Right hindlimb (tissue), 1 donor: ENCODE measurements around the gene HOXD13.

Experiments
- DNase-seq: peaks from one replicate; pipeline ENCODE4 v3.0.0-alpha.2; 2018

HOXD13 gene

DNA sequence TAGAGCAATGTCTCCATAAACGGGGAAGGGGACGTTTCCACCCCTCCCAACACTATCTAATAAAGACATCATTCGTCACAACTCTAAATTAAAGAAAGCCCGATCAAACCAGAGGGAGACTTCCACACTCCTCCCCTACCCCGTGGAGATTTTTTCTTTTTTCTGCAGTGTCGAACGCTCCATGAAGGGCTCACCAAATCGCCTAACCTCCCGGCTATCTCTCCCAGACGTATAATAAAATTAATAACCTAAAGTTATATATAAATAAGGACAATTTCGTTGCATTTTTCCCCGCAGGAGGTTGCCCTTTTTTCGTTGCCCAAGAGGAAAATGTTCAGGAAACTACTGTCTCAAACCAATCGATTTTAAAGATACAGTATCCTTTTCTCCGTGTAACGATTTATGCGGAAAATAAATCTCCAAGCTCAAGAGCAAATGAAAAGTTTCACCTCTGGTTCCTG is 11.1 kb upstream of the HOXD13 start:
- no peak for DNase-seq

DNA sequence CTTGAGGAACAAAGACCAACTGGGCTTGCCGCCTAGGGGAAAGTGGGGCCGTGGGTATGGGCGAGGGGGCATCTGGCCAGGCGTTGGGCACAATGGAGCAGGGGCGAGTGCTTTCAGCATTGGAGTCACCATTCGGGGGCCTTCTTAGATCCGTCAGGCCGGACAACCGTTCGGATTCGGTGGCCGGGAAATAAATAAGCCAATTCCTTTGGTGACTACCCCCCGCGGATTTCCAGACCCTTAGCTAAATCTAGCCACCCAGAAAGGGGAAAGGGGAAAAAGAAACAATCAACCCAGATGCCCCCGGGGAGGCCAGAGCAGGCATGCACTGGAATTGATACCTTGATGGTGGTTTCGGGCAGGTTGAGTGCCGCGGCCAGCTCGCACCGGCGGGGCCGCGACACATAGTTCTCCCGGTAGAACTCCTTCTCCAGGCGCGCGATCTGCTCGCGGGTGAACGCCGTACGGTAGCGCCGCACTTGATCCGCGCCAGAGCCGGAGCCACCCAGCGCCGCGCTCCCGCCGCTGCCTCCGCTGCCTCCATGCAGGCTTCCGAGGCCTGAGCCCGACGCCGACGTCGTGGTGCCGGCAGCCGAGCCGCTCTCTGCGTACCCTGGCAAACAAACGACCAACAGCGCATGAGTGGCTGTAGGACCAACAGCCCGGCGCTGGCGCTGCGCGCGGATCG is 10.5 kb upstream of the HOXD13 start:
- peak; percentile 49 for DNase-seq

DNA sequence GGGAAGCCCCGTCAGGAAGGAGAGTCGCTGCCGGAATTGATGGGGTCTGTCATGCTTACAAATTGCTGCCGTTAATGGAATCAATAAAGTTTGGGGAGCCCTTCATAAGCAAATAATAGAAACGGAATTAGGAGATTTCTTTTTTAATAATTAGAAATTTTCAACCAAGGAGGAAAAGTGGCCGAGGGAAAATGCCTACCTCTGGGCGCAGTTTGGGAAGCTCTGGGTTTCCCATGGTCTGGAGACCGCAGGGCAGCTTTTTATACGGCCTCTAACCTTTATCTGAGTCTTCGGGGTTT is 10.0 kb upstream of the HOXD13 start:
- no peak for DNase-seq

DNA sequence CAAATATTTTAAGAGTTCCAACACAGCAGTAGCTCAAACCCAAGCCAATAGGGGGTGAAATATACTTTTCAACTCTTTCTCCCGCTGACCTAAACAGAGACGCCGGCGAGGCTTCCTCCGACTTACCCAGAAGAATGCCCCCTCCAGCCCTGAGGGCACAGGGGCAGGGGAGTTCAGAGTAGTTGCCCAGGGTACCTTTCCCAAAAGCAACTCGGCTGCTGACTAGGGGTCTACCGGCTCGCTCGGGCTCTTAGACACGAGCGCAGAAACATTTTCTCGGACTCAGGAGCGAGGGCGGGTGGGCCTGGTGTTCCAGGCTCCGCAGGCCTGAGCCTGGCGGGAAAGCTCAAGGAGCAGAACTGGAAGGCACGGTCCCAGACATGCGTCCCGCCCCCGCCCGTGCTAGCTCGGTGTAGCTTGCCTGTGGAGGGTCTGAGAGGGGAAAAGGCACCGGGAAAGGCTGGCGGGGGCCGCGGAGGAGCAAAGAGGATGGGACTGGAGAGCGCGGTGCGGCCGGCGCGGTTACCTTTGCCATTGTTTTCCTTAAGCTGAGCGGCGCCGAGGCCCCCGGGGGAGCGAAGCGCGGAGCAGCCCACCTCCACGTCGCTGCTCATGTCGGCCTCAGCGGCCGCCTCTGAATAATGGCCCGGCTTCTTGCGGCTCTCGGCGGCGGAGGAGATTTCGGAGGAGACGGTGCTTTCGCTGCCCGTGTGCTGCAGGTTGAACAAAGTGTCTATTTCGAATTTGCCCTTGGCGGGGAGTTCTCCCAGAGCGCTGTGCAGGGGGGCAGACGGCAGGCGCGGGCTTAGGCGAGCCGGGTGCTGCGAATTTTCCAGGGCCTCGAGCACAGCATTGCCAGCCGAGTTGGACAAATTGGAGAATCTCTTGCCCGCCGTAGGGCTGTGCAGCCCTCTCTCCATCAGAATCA is 9.4 kb upstream of the HOXD13 start:
- DNase-seq, result peak; percentile 35

DNA sequence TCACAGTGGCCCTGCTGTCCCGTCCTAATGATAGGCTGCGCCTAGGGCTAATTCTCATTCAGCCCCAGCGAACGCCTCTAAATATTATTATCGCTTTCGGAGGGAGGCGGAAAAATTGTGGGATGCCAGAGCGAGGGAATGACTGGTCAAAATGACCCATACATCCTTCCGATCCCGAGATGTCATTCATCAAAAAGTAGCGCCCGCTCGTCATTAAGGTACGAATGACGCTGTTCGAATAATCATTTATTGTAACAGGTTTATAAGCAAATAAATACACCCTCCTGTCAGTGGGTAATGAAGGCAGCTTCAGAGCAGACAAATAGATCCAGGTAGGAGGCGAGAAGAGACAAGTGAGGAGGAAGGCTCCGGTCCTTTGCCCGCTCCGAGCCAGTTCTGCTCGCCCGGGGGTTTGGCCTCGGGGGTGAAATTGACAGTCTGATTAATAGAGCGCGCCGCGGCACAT is 8.7 kb upstream of the HOXD13 start, which contains the start of gene EVX2:
EVX2 (minus strand) TSS at position 167 of the 466 bp plus-strand sequence. CDS start 186 bp downstream, outside the sequence.
- peak; percentile 19 for DNase-seq

DNA sequence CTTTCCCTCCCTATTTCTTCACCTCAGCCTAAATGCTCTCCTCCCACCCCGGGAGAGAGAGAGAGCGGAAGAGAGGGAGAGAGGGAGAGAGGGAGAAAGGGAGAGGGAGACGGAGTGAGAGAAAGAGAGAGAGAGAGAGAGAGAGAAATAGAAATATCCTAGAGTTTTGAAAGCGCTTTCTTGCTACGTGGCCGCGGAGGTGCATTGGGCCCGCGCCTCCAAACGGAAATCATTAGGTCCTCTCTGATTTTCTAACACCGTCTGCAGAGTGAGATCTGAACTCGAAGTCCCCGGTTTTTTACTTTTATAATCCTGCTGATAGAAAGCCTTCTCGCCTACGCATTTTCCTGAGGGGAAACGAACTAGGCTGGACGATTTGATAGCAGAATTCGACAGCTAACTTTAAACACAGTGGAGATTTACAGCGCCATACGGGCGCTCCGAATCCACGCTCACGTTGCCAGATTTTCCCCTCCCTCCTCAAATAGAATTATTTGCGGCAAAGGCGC is 7.9 kb upstream of the HOXD13 start:
- peak; percentile 26 for DNase-seq

DNA sequence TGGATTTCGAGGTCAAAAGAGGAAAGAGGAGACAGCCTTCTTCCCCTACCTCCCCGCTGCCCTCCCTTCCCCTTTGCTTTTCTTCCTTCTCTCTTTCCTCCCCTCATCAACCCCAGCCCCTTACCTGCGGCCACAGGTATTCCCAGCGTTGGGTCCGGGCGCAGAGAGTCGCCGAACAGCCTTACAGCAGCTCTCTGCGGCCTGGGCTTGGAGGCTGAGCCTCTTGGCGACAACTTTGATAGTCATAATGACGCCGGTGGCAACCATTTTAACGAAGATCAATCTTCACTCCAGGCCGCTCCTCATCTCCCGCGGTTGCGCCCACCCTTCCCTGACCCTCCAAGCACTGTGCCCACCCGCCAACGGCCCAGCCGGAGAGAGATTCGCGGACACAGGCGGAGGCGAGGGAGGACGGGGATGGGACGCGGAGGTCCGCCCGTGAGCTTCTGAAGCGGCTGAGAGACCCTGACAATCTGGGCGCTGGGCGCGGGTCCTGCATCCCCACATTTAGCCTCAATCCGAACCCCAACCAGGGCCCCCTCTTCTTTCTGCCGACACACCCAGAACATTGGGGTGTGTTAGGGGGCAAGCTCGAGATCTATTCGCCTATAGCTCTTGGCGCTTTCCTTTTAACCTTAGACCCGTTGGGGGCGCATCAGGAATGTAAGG is 7.3 kb upstream of the HOXD13 start:
- peak; percentile 14 for DNase-seq

DNA sequence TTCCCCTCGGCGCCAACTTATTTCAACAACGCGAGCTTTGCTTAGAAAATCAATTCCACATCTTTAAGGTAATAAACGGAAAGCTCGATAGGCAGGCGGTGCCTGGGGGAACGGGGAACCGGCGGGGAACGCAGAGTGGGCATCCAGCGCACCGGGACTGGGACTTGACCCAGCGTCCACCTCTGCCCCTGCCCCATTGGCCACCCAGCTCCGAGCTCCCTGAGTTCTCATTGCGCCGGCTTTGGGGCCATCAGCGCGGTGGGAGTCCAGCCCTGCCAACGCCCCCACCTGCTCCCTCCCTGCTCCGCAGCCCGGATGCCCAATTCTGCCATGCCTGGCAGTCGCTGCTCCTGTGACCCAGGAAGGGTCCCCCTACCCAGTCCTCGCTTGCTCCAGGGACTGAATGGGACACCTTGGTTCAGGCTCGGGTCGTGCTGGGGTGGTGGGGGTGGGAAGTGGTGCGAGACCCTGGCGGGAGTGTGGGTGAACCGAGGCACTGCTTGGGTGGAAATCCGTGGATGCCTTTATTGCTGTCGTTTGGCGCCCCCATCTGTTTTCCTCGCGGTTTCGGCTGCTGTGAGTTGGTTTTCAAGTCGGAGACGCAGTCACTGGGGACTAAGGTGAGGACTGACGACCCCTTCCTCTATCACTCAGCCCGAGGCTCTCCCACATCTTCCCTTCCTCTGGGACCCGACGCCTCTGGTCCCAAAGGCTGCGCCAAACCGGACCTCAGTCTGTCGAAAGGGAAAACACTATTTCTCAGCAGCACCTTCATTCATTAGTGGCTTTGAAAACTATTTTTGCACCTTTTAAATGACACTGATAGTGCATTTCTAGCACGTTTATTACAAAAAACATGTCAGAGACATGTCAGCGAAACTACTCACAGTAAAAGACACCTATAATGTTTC is 6.4 kb upstream of the HOXD13 start:
- peak; percentile 63 for DNase-seq

DNA sequence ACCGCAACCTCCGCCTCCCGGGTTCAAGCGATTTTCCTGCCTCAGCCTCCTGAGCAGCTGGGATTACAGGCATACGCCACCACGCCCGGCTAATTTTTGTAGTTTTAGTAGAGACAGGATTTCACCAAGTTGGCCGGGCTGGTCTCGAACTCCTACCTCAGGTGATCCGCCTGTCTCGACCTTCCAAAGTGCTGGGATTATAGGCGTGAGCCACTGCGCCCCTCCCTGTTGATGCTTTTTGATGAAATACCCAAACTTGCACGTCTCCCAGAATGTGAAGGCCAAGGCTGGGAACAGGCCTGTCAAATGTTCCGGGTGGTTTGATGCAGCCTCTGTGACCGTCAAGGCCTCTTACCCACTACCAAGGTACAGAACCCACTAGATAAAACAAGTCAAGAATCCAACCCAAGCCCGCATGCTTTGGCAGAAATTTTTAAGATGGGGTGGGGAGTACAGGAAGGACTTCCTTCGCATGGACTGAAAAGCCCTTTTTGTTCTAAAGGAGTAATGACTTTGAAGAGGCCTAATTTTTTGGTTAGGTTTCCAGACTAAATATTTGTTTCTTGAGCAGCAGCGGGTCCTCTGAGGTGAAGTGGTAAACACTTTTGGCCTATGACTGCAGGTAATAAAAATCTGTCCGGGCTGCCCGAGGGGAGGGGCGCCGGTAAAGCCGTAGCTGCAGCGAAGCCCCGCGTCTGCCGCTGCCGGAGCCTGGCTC is 5.0 kb upstream of the HOXD13 start:
- DNase-seq, result no peak

DNA sequence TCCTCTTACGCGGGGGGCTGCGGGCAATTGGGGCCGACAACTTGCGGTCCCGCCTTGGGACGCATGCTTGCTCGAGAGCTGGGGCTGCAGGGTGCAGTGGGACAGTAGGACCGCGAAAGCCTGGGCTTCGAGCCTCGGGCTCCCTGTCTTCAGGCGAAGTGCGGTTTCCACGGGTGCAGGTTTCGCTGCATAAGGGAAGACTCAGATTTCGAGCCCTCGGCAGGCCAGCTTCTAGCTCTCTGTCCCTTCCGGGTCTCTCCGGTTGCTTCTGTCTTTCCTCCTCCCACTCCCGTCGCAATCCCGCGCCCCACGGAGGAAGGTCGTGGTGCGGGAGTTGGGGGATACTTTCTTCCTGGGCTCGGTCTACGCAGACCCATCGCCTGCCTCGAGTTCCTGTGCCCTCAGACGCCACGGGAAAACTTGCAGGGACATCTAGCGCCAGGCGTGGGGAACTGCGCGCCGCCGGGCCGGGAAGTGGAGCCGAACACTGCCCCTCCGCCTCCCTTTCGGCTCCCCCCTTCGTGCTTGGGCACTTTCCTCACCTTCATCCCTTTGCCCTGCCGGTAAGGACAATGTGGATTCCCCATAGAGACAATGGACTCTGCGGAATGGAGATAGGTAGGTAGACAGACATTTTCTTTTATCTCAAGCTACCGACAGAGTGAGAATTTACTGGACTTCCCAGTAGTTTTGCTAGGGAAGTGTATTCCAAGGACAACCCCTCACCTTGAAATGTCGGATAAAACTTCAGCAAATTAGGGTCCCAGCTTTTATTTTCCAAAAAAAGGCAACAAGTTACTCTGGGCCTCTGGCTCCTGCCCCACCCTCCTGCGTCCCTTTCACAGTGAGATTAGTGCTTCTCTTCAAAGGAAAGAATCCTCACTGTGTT is 4.2 kb upstream of the HOXD13 start:
- DNase-seq, result peak; percentile 79

DNA sequence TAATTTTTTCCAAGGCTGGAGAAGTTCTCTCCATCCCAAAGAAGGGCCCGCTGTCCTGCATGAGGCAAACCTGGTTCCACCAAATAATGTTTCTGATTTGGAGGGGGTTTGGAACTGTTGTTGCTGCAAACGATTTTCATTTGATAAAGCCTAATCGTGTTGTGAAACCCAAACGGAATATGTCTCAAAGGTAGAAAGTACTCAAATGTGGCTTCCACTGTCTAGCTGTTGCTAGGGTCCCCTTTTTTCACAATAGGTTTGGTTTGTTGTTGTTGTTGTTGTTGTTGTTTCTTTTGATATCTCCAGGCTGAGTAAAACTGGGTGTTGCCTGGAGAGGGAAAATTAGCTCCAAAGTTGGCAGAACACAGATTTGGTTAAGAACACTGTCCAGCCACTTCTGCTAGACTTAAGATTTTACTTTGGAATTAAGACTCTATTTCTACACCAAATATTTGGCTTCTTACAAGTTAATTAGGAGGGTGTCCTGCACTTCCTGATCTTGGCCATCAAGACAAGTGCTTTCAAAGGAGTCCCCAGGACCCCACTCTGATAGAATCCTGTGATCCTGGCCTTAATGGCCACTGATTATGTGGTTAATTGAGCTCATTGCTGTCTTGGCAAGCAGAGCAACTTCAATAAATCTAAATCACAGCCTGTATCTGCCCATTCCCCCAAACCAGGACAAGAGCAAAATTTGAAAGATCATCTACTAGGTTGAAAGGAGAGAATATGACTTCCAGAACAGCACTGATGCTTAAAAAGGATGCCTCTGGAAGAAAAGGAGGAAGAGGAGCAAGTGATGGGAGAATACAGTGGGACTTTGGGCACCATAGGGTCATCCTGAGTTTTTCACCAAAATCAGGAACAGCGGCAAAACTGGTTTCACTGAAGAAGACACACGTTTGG is 3.3 kb upstream of the HOXD13 start:
- DNase-seq, result peak; percentile 6

DNA sequence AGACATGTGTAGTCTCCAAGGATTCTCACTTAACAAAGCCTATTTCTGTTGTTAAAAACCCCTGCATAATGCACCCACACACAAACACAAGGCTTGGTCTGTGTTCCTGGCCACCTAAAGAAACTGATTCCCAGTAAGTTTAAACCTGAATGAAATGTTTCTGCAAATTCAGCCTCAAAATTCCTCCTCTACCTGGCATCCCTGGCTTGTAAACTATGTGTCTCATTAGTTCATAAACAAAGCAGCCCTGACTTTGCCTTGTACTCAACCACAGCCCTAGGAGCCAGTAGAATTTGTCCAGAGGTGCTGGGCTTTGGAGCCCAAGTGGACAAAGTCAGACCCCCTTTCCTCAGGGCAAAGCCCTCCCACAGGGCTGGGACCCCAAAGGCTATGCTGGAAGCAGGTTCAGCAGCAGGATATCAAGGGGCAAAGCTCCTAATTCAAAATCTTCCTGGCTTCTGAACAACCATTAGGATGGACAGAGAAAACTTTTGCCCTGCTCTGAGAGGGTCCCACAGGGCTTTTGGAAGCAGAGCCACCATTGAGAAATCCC is 2.6 kb upstream of the HOXD13 start:
- no peak for DNase-seq

DNA sequence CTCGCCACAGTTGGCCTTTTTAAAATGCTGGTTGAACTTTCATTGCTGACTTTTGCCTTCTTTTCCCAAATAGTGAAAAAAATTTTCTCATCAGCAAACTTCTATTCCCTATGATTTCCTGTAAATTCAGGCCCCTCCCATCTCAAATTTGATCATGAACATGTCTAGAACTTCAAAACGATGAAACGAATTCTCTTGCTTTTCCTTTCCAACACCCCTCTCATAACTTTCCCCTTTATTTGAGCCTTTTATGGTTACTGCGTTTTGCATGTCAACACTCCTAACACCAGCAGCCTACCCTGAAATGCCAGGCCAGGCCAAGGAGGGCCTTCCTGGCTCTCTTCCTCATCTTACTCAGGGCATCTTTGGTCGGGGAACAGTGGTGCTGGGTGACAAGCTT is 1.7 kb upstream of the HOXD13 start:
- no peak for DNase-seq

DNA sequence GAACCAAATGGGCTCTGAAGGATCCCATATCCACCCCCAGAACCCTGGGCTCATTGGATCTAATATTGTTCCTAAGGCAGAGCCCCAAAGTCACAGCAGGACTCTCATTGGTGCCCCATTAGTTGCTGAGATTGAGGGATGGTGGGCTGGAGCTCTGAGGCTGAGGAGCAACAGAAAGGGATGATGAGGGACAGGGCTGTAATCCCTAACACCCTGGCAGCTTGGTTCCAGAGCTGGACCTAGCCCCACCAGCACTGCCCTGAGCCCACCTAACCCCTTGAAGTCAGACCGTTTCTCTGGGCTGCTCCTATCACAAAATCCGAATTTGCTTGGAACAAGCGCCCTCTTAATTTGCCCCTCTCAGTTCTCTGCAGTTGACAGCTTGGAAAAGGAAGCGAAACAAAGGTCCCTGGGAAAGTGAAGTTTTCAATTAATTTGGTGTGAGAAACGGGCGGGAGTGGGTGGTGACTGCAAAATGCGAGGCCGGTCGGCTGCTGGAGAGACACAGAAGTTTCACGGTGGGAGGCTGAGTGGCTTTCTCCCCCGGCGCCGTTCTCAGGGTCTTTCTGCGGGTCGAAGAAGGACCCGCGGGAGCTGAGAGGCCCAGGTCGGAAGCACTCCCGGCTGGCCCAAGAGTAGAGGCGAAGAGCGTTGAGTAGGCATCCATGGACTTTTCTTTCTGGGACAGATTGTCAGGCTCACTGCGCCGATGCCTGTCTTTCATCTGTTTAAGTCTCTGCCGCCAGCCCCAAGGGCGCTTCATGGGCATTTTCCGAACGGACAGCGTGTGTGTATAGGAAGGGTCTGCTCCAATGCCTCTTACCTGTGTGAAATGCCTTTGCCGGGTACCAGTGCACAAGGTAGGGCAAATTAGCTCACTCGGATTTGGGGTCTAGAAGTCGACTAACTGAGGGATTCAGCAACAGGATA is 927 bp upstream of the HOXD13 start:
- DNase-seq, result no peak

DNA sequence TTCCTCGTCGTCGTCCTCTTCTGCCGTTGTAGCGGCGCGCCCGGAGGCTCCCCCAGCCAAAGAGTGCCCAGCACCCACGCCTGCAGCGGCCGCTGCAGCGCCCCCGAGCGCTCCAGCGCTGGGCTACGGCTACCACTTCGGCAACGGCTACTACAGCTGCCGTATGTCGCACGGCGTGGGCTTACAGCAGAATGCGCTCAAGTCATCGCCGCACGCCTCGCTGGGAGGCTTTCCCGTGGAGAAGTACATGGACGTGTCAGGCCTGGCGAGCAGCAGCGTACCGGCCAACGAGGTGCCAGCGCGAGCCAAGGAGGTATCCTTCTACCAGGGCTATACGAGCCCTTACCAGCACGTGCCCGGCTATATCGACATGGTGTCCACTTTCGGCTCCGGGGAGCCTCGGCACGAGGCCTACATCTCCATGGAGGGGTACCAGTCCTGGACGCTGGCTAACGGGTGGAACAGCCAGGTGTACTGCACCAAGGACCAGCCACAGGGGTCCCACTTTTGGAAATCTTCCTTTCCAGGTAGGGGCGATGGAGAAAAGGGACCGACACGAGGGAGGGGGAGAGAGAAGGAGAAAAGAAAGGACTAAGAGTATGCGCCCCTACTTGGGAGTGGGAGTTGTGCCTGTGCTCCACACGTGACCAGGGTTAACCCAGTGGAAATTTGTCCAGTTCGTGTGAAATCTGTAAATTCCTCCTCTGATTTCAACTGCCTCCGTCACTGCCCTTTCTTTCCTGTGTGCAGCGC is 800 bp downstream of the HOXD13 start:
- DNase-seq, result no peak

DNA sequence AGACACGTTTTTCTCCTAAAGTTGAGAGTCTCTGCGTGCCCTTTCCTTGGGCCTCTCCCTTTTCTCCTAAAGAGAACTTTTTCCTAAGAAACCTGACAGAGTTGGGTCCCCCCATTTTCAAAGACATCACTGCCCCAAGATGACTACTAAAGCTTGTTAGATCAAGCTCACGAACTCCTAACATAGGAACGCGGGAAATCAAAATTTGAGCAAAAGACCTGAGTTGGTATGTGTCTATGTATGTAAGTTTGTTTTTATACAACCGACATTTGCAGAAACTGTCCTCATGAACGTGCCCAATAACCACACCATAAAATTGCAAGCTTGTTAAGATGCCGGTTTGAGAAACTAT is 1.4 kb downstream of the HOXD13 start:
- no peak for DNase-seq

DNA sequence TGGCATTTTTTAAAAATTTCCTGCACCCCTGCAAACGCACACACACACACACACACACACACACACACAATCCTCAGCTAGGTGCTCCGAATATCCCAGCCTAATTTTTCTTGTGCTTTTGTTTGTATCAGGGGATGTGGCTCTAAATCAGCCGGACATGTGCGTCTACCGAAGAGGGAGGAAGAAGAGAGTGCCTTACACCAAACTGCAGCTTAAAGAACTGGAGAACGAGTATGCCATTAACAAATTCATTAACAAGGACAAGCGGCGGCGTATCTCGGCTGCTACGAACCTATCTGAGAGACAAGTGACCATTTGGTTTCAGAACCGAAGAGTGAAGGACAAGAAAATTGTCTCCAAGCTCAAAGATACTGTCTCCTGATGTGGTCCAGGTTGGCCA is 1.8 kb downstream of the HOXD13 start:
- DNase-seq, result no peak
